GM12892 (cell line): ENCODE measurements around the gene UBN1.

ENCODE experiments used
- POLR2A ChIP-seq: IDR thresholded peaks from 2 replicates; pipeline ENCODE4 v1.6.1; 2011; ENCODE audit warnings: low read depth, low read length, control low read depth
- POLR2AphosphoS5 ChIP-seq: IDR thresholded peaks from 2 replicates; pipeline ENCODE4 v1.6.1; 2011; ENCODE audit warnings: low read depth, low read length, control low read depth
- TAF1 ChIP-seq: IDR thresholded peaks from 2 replicates; pipeline ENCODE4 v1.6.1; 2011; ENCODE audit warnings: low read depth, mild to moderate bottlenecking, control low read depth, low read length, borderline replicate concordance

DNA sequence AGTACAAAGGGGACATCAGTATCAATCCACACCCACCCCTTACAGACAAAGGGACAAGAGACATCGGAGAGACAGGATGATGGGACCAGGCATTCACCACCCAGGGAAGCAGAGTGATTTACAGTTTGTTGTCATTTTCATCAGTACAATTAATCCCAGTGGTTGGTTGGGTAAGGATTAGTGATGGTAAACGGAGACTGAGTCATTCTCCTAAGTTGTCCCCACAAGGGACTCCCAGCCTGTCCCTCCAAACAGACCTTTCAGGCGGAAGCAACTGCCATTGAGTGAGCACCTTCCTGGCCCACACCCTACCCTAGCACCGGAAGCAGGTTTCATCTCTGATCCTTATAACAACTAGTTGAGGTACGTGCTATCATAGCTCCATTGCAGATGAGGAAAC is 78.5 kb downstream of the UBN1 start:
- no peak for TF ChIP-seq POLR2AphosphoS5
- TF ChIP-seq TAF1, result no peak
- no peak for TF ChIP-seq POLR2A
